DLD1 (cell line): ENCODE results near the gene MPHOSPH8.
"Not testable (repeated sequence)": the region's sequence is repeated elsewhere in the genome, so short reads cannot be mapped to it uniquely, and the experiment has no call there.

Source experiments
- in situ Hi-C: cut with HindIII; loops from 2 replicates; pipeline ENCODE4 v1.10.0; 2017; ENCODE audit warnings: low sequenced_read_pairs

The MPHOSPH8 gene

DNA sequence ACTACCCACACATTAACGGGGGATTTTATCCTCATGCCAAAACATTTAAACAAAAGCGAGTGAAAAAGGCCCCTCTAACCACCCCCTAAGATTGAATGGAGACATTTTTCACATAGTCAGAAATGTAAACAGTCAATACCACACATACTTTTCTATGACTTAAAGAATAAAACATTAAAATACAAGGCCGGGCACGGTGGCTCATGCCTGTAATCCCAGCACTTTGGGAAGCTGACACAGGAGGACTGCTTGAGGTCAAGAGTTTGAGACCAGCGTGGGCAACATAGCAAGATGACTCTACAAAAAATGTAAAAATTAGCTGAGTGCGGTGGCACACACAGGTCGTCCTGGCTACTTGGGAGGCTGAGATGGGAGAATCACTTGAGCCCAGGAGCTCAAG, 47.3 kb downstream of the MPHOSPH8 start:
- in situ Hi-C loops = no loop called here

- in situ Hi-C loops = no loop called here
These were observed 48.1 kb downstream of the MPHOSPH8 start for GRCh38 chr13:19681517-19681916.

DNA sequence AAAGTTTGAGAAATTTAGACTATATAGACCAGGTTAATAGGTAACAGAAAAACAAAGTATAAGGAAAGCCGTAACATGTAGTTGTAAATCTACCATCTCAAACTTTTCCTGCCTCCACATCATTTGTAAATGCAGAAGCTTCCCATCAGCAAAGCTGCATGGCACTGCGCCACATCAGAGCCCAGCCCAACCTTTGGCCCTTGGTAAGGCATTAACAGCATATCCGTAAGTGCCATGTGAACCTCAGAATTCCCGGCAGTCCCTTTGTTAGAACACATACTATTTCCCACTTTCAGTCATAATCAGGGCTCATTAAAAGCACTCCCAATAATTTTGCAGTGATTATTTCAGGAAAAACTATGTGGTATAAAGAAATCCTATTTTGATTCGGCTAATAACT, 51.6 kb downstream of the MPHOSPH8 start:
- in situ Hi-C loops = no loop called here

GRCh38 chr13:19685437-19685836, 52.0 kb downstream of the MPHOSPH8 start:
- in situ Hi-C loops = no loop called here

DNA sequence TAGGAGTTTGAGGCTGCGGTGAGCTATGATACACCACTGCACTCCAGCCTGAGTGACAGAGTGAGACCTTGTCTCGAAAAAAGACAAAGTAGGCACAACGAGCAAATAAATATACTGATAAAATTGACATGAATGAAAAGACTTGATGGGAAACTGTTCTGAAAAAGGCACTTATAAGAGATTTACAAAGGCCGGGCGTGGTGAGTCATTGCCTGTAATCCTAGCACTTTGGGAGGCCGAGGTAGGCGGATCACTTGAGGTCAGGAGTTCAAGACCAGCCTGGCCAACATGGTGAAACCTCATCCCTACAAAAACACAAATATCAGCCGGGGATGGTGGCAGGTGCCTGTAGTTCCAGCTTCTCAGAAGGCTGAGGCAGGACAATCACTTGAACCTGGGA, 58.0 kb downstream of the MPHOSPH8 start:
- in situ Hi-C loops = not testable (repeated sequence)

DNA sequence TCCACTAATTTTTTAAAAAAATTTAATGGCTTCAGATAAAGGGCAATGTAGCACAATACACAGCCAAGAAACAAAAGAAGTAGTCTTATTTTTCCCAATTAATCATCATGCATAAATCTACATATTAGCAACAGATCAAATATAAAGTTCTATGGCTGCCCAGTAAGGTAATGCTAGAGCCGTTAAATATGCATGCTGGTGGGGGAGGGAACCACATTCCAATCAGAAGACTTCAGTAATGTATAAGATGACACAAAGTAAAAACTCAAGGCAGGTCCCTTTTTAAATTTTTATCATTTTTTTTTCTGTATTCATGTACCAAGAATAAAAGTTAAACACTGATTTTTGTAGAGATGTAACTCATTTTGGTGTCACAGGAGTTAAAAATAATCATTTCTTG, 62.0 kb downstream of the MPHOSPH8 start:
- in situ Hi-C loops = no loop called here

- in situ Hi-C loops = no loop called here
These were observed 62.4 kb downstream of the MPHOSPH8 start for GRCh38 chr13:19695829-19696228.

- in situ Hi-C loops = not testable (repeated sequence)
These were observed 67.5 kb downstream of the MPHOSPH8 start for GRCh38 chr13:19700963-19701362.

GRCh38 chr13:19701619-19702018, 68.2 kb downstream of the MPHOSPH8 start:
- in situ Hi-C loops = not testable (repeated sequence)

GRCh38 chr13:19704256-19704655, 70.8 kb downstream of the MPHOSPH8 start:
- in situ Hi-C loops = not testable (repeated sequence)

- in situ Hi-C loops = not testable (repeated sequence)
These were observed 75.6 kb downstream of the MPHOSPH8 start for GRCh38 chr13:19709039-19709438.

GRCh38 chr13:19709782-19710181, 76.3 kb downstream of the MPHOSPH8 start:
- in situ Hi-C loops = not testable (repeated sequence)

- in situ Hi-C loops = no loop called here
These were observed 79.9 kb downstream of the MPHOSPH8 start for GRCh38 chr13:19713186-19713965.

DNA sequence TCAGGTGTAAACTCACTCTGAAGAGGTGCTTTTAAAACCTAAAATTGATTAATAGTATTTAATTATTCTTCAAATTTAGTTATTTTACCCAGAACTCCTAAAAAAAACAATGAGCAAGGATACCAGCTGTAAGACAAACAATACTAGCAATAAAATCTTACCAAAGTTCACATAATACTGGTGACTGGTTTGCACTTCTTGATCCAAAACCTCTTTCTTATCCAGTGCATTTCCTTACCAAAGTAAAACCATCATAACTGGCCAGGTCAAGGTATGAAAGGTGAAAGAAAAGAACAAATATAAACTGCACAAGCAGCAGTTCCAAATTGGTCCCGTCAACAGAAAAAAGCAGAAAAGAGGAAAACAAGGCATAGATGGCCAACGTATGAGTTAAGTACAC, 86.6 kb downstream of the MPHOSPH8 start:
- in situ Hi-C loops = no loop called here
